C4-2B (cell line): ENCODE results near the gene B3GAT2.

Source experiments
- ZFX ChIP-seq: fragments of 450-650 bp; IDR thresholded peaks from 2 replicates; pipeline ENCODE4 v1.6.1; 2017
- TF ChIP-seq, protein P1 (sequence below): fragments of 450-650 bp; conservative IDR thresholded peaks from 2 replicates; pipeline ENCODE4 v1.5.1; 2017; ENCODE audit warnings: mild to moderate bottlenecking

GRCh38 chr6:70985156-70985555 is 28.3 kb upstream of the B3GAT2 start:
- TF ChIP-seq, protein P1, sequence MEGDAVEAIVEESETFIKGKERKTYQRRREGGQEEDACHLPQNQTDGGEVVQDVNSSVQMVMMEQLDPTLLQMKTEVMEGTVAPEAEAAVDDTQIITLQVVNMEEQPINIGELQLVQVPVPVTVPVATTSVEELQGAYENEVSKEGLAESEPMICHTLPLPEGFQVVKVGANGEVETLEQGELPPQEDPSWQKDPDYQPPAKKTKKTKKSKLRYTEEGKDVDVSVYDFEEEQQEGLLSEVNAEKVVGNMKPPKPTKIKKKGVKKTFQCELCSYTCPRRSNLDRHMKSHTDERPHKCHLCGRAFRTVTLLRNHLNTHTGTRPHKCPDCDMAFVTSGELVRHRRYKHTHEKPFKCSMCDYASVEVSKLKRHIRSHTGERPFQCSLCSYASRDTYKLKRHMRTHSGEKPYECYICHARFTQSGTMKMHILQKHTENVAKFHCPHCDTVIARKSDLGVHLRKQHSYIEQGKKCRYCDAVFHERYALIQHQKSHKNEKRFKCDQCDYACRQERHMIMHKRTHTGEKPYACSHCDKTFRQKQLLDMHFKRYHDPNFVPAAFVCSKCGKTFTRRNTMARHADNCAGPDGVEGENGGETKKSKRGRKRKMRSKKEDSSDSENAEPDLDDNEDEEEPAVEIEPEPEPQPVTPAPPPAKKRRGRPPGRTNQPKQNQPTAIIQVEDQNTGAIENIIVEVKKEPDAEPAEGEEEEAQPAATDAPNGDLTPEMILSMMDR: no peak
- TF ChIP-seq ZFX: no peak
